ENCODE data around the gene CEP164. TPM values are rescaled to one million over a fixed set of nuclear protein-coding genes. Genes with fewer than 3 reads are reported as not detected.

Gene CEP164
- polyA plus RNA-seq, 1 of the 3 experiments (the other 2 are of a cell fraction): 27.7 TPM

- peaks cover 0 to 5% of the 10 kb centered on the region in 2 experiments; a peak in 1 of 4 replicates for H3K4me1 ChIP-seq (ENCODE audit: control insufficient read depth in 1 of 2, insufficient read depth in 2 of 2, low read depth in 1 of 2, low read length in 1 of 2)
- POLR2A ChIA-PET: no interaction called here
- H3K9ac ChIP-seq: no peak overlapping the region
- no peak overlapping the region for H3K4me3 ChIP-seq (ENCODE audit: low read depth in 2 of 2, low read length in 1 of 2)
- no peak overlapping the region for H3K27ac ChIP-seq (ENCODE audit: low read depth in 2 of 2, low read length in 1 of 2)
- no peaks in the 10 kb centered on the region for H3F3A ChIP-seq (replicated peaks; ENCODE audit: insufficient read depth)
- no peaks in the 10 kb centered on the region for H3K9me3 ChIP-seq
- TF ChIP-seq RAD21 (IDR thresholded peaks at IDR 0.05; ENCODE audit: low read length) (no peak), FOSL2 (IDR thresholded peaks at IDR 0.05; ENCODE audit: borderline replicate concordance, low read depth) (no peak), RXRA (IDR thresholded peaks at IDR 0.05; ENCODE audit: borderline replicate concordance, low read depth) (no peak), POLR2AphosphoS5 (IDR thresholded peaks at IDR 0.05; ENCODE audit: low read depth, low read length) (no peak), MAX (IDR thresholded peaks at IDR 0.05; ENCODE audit: low read depth) (no peak), EZH2phosphoT487 (IDR thresholded peaks at IDR 0.05; ENCODE audit: borderline replicate concordance, low read depth) (no peak), FOXJ3 (CRISPR knock-in tag; IDR thresholded peaks at IDR 0.05) (no peak), RCOR1 (IDR thresholded peaks at IDR 0.05; ENCODE audit: low read length) (no peak), REST (IDR thresholded peaks at IDR 0.05; ENCODE audit: low read depth, low read length) (no peak), SIN3A (IDR thresholded peaks at IDR 0.05; ENCODE audit: borderline replicate concordance, low read depth, low read length) (no peak), EP300 (IDR thresholded peaks at IDR 0.05; ENCODE audit: borderline replicate concordance in 1 of 2, low read depth in 1 of 2, low read length in 1 of 2) (no peak), JUND (IDR thresholded peaks at IDR 0.05) (no peak), IRF3 (IDR thresholded peaks at IDR 0.05; ENCODE audit: low read depth, low read length) (no peak)
- no peak for DNase-seq
- H3K27me3 ChIP-seq (ENCODE audit: insufficient read depth): no peaks in the 10 kb centered on the region
- H3K36me3 ChIP-seq (replicated peaks in 1 of 2; ENCODE audit: control insufficient read depth in 1 of 2, insufficient read depth in 2 of 2, low read length in 1 of 2): no peaks in the 10 kb centered on the region
- H3K79me2 ChIP-seq (ENCODE audit: insufficient read depth): peaks cover 34% of the 10 kb centered on the region
- CTCF ChIA-PET: interaction anchor here (1.1 to 1.3 kb wide), 2 partner anchors 10 to 23 kb away, joined by 3 to 4 read pairs; no protein-coding TSS in a partner anchor
- WGBS (ENCODE audit: low lambda C conversion rate): 97% methylated on average over 7 of the region's 7 CpGs
- no peak overlapping the region for H2AFZ ChIP-seq (ENCODE audit: low read depth)
- no peaks in the 10 kb centered on the region for H4K20me1 ChIP-seq (ENCODE audit: insufficient read depth)
- H3K4me2 ChIP-seq: no peak overlapping the region
- H3K9me2 ChIP-seq: no peaks in the 10 kb centered on the region
Measured at GRCh38 chr11:117309310-117309709, 18.3 kb upstream of the CEP164 start.

- Histone ChIP-seq H3K9me2 (no peaks in the 10 kb centered on the region), H3K4me2 (no peak overlapping the region), H3K27me3 (ENCODE audit: insufficient read depth) (no peaks in the 10 kb centered on the region), H3K36me3 (replicated peaks in 1 of 2; ENCODE audit: control insufficient read depth in 1 of 2, insufficient read depth in 2 of 2, low read length in 1 of 2) (no peaks in the 10 kb centered on the region), H3K27ac (ENCODE audit: low read depth in 2 of 2, low read length in 1 of 2) (no peak overlapping the region), H3K79me2 (ENCODE audit: insufficient read depth) (peaks cover 49% of the 10 kb centered on the region), H3K9ac (no peak overlapping the region), H4K20me1 (ENCODE audit: insufficient read depth) (no peaks in the 10 kb centered on the region), H2AFZ (ENCODE audit: low read depth) (no peak overlapping the region), H3K4me1 (ENCODE audit: control insufficient read depth in 1 of 2, insufficient read depth in 2 of 2, low read depth in 1 of 2, low read length in 1 of 2) (peaks cover 0 to 19% of the 10 kb centered on the region in 2 experiments; a peak in 2 of 4 replicates), H3F3A (replicated peaks; ENCODE audit: insufficient read depth) (no peaks in the 10 kb centered on the region), H3K9me3 (no peaks in the 10 kb centered on the region), H3K4me3 (ENCODE audit: low read depth in 2 of 2, low read length in 1 of 2) (no peak overlapping the region)
- TF ChIP-seq ZBTB33 (IDR thresholded peaks at IDR 0.05; ENCODE audit: borderline replicate concordance, low read depth) (no peak), TAF1 (IDR thresholded peaks at IDR 0.05; ENCODE audit: borderline replicate concordance, low read depth, low read length) (no peak)
- 84% methylated on average over 5 of the region's 5 CpGs for WGBS (ENCODE audit: low lambda C conversion rate)
- DNase-seq: no peak
- ChIA-PET CTCF (no interaction called here), POLR2A (no interaction called here)
Measured at GRCh38 chr11:117313091-117313490, 14.6 kb upstream of the CEP164 start.
